Tibial nerve (tissue), 4 donors: Measurements from ENCODE around the gene ZNF185. TPM values are rescaled to one million over a fixed set of nuclear protein-coding genes. Genes with fewer than 3 reads are reported as not detected.

ENCODE experiments used
- DNase-seq, 2 donors: peaks; one replicate each; pipeline ENCODE4 v3.0.0-alpha.2; 2019; ENCODE audit warnings: low spot score in 2 of 2
- H3K27ac ChIP-seq, 4 donors: fragments of 200-600 bp; sonication (generic) in 3 of 4; one replicate each; pipeline ENCODE4 v1.5.1; 2017 to 2019; ENCODE audit warnings: mild to moderate bottlenecking in 1 of 4
- H3K27me3 ChIP-seq, 2 donors: fragments of 200-600 bp; sonication (generic) in 1 of 2; one replicate each; pipeline versions ENCODE4 v1.5.1 to v1.6.0; 2017 to 2019
- H3K36me3 ChIP-seq, 3 donors: fragments of 200-600 bp; sonication (generic); one replicate each; pipeline ENCODE4 v1.5.1; 2018 to 2019
- H3K4me1 ChIP-seq, 4 donors: fragments of 200-600 bp; sonication (generic) in 3 of 4; one replicate each; pipeline ENCODE4 v1.5.1; 2017 to 2019
- H3K4me3 ChIP-seq, 4 donors: fragments of 200-600 bp; sonication (generic) in 3 of 4; one replicate each; pipeline ENCODE4 v1.5.1; 2017 to 2019; ENCODE audit warnings: mild to moderate bottlenecking in 1 of 4, moderate library complexity in 1 of 4
- H3K9me3 ChIP-seq, 4 donors: fragments of 200-600 bp; sonication (generic) in 3 of 4; one replicate each; pipeline ENCODE4 v1.5.1; 2017 to 2019
- CTCF ChIP-seq, 5 experiments: fragments of 200-600 bp in 3 of 5; fragments of 450-650 bp in 2 of 5; sonication (generic) in 3 of 5; IDR thresholded peaks; one replicate each; pipeline ENCODE4 v1.5.1; 2016 to 2019; ENCODE audit warnings: antibody characterized with exemption in 5 of 5, mild to moderate bottlenecking in 3 of 5, moderate library complexity in 2 of 5
- EP300 ChIP-seq, 2 donors: sonication (generic); formaldehyde crosslinking; IDR thresholded peaks; one replicate each; pipeline ENCODE4 v1.6.1; 2017; ENCODE audit warnings: antibody characterized with exemption in 2 of 2, mild to moderate bottlenecking in 1 of 2
- POLR2A ChIP-seq, 2 donors: fragments of 450-650 bp; IDR thresholded peaks; one replicate each; pipeline ENCODE4 v1.6.1; 2017; ENCODE audit warnings: antibody characterized with exemption in 2 of 2, mild to moderate bottlenecking in 2 of 2, moderate library complexity in 2 of 2
- WGBS, 2 donors: methylation state at CpG; one replicate each; pipeline ENCODE4 v1.1.5; 2018; 5-methylcytosine and 5-hydroxymethylcytosine counted together
- total RNA-seq, 4 donors: library from RNA; depleted of rRNA; stranded (reverse); fragments of >200 nt; gene quantifications; one replicate each; pipeline ENCODE4 v1.1.0, GENCODE V29; 2016

ZNF185 gene
- total RNA-seq: 10 to 100 TPM; 17.1 to 55.1 (median 28.6) TPM

- peaks cover 0 to 11% of the 10 kb centered on the region in 2 donors for H3K27me3 ChIP-seq
- H3K4me1 ChIP-seq: no peaks in the 10 kb centered on the region
- no peaks in the 10 kb centered on the region for H3K9me3 ChIP-seq
- WGBS, 2 donors: 5 to 47% methylated on average over 26 to 53 of the region's 64 CpGs
- H3K36me3 ChIP-seq: no peaks in the 10 kb centered on the region
- H3K27ac ChIP-seq: peak within 1 kb of the TSS in 1 of 4 donors; percentile 65
- DNase-seq: no peak
- no peak for TF ChIP-seq POLR2A (IDR thresholded peaks at IDR 0.05)
- no peak for TF ChIP-seq EP300 (IDR thresholded peaks at IDR 0.05)
- no peak for TF ChIP-seq CTCF (IDR thresholded peaks at IDR 0.05)
- H3K4me3 ChIP-seq: peak within 1 kb of the TSS in 3 of 4 donors; percentile 19 to 49 (median 29)
These were observed at the start of gene ZNF185 for GRCh38 chrX:152897222-152898131. Gene ZNF185 (plus strand): TSS chrX:152898067. CDS start chrX:152914490, 16,423 bp downstream.

- WGBS, 2 donors: 40 to 53% methylated on average over 2 of the region's 2 CpGs
- Histone ChIP-seq H3K4me1 (no peaks in the 10 kb centered on the region), H3K36me3 (peaks cover 0 to 28% (median 0%) of the 10 kb centered on the region in 3 donors), H3K27ac (no peak overlapping the region), H3K9me3 (no peaks in the 10 kb centered on the region), H3K4me3 (no peak overlapping the region), H3K27me3 (no peaks in the 10 kb centered on the region)
- TF ChIP-seq CTCF (IDR thresholded peaks at IDR 0.05): no peak
- TF ChIP-seq POLR2A (IDR thresholded peaks at IDR 0.05): no peak
- no peak for TF ChIP-seq EP300 (IDR thresholded peaks at IDR 0.05)
- DNase-seq: no peak
These were observed 47.4 kb upstream of the ZNF185 start for GRCh38 chrX:152850465-152850864.

DNA sequence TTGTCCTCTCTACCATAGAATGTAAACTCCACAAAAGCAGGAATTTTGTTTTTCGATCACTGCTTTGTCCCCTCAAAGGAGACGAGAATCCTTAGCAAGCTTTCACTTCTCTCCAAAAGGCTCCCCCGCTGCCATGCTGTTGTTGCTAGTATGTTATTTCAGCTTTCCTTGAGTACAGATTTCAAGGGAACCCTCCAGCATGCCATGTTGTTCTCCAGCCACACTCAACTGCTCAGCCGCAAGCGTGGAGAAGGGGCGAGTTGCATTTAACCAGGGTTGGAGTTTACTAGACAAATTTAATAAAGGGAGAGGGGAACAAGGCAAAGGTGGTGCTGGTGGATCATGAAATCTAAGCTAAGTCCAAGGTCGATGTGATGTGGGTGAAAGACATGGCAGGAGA, 43.9 kb upstream of the ZNF185 start:
- Histone ChIP-seq H3K9me3 (no peaks in the 10 kb centered on the region), H3K4me1 (no peaks in the 10 kb centered on the region), H3K4me3 (no peak overlapping the region), H3K27me3 (no peaks in the 10 kb centered on the region), H3K36me3 (peaks cover 0 to 32% (median 0%) of the 10 kb centered on the region in 3 donors), H3K27ac (no peak overlapping the region)
- 91 to 99% methylated on average over 7 of the region's 7 CpGs for WGBS, 2 donors
- TF ChIP-seq EP300 (IDR thresholded peaks at IDR 0.05) (no peak), POLR2A (IDR thresholded peaks at IDR 0.05) (no peak), CTCF (IDR thresholded peaks at IDR 0.05) (no peak)
- no peak for DNase-seq

GRCh38 chrX:152861116-152861515, 36.8 kb upstream of the ZNF185 start:
- no peaks in the 10 kb centered on the region for H3K27me3 ChIP-seq
- peaks cover 0 to 39% (median 0%) of the 10 kb centered on the region in 3 donors for H3K36me3 ChIP-seq
- H3K4me1 ChIP-seq: no peaks in the 10 kb centered on the region
- DNase-seq: no peak
- H3K4me3 ChIP-seq: no peak overlapping the region
- no peaks in the 10 kb centered on the region for H3K9me3 ChIP-seq
- H3K27ac ChIP-seq: no peak overlapping the region
- TF ChIP-seq POLR2A (IDR thresholded peaks at IDR 0.05) (no peak), CTCF (IDR thresholded peaks at IDR 0.05) (no peak), EP300 (IDR thresholded peaks at IDR 0.05) (no peak)
- 67 to 76% methylated on average over 3 of the region's 3 CpGs for WGBS, 2 donors

DNA sequence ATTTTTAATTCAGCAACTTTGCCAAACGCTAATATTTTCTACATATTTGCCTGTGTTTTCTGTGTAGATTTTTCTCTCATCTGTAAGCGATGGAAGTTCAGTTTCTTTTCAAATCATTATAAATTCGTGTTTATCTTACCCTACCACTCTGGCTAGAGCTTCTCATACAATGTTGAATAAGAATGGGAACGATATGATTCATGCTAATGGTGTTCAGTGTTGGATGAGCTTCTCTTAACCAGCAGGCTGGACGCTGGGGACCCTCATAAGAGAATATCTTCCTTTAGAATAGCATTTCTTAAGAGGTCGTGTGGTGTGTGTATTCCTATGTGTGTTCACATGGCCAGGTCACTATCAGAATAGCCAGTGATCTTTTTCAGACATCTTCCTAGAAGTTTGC, 36.0 kb upstream of the ZNF185 start:
- Histone ChIP-seq H3K27ac (no peak overlapping the region), H3K36me3 (peaks cover 0 to 46% (median 0%) of the 10 kb centered on the region in 3 donors), H3K27me3 (no peaks in the 10 kb centered on the region), H3K9me3 (no peaks in the 10 kb centered on the region), H3K4me3 (no peak overlapping the region), H3K4me1 (no peaks in the 10 kb centered on the region)
- TF ChIP-seq CTCF (IDR thresholded peaks at IDR 0.05) (no peak), EP300 (IDR thresholded peaks at IDR 0.05) (no peak), POLR2A (IDR thresholded peaks at IDR 0.05) (no peak)
- 75 to 94% methylated on average over 6 of the region's 6 CpGs for WGBS, 2 donors
- DNase-seq: no peak
